ENCODE measurements around the gene TAF15. TPM values are rescaled to one million over a fixed set of nuclear protein-coding genes. Genes with fewer than 3 reads are reported as not detected.

The TAF15 gene
- total and polyA plus RNA-seq, 2 donors from 2014 or later = 66.3 to 149 TPM

DNA sequence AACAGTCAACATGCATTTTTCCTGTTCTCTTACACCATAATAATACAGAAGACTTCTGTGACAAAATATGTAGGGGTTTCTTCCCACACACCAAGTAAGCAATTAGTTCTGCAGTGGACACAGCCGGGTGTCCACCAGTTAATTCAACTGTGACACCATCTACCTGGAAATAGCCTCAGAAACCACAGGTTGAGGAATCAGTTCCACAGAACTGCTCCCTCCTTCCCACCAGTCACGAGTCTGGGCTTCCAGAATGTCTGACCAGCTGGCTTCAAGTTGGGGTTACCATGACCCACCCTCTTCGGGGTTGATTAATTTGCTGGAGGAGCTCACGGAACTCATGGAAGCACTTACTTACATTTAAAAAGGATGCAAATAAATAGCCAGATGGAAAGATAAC is 84.5 kb downstream of the TAF15 start:
- Histone ChIP-seq H3K9ac (ENCODE audit: low read length in 3 of 3) (no peak overlapping the region), H3K36me3 (ENCODE audit: control insufficient read depth in 2 of 3, insufficient read depth in 3 of 3, low read length in 3 of 3) (no peaks in the 10 kb centered on the region), H3K9me3 (ENCODE audit: control insufficient read depth in 2 of 3, insufficient read depth in 1 of 3, low read length in 3 of 3) (no peaks in the 10 kb centered on the region), H3K27ac (ENCODE audit: low read depth in 2 of 2, low read length in 2 of 2) (no peak overlapping the region), H3K4me3 (ENCODE audit: low read length in 3 of 3) (no peak overlapping the region), H3K27me3 (ENCODE audit: control insufficient read depth, insufficient read depth, low read length) (no peaks in the 10 kb centered on the region), H3K4me1 (ENCODE audit: control insufficient read depth in 2 of 3, insufficient read depth in 2 of 3, low read depth in 1 of 3, low read length in 3 of 3) (peaks cover under 1 to 4% (median 3%) of the 10 kb centered on the region in 3 donors)
- intact Hi-C loops (cut with DNase I) = no loop called here
- DNase-seq = no peak
- TF ChIP-seq, protein P1, sequence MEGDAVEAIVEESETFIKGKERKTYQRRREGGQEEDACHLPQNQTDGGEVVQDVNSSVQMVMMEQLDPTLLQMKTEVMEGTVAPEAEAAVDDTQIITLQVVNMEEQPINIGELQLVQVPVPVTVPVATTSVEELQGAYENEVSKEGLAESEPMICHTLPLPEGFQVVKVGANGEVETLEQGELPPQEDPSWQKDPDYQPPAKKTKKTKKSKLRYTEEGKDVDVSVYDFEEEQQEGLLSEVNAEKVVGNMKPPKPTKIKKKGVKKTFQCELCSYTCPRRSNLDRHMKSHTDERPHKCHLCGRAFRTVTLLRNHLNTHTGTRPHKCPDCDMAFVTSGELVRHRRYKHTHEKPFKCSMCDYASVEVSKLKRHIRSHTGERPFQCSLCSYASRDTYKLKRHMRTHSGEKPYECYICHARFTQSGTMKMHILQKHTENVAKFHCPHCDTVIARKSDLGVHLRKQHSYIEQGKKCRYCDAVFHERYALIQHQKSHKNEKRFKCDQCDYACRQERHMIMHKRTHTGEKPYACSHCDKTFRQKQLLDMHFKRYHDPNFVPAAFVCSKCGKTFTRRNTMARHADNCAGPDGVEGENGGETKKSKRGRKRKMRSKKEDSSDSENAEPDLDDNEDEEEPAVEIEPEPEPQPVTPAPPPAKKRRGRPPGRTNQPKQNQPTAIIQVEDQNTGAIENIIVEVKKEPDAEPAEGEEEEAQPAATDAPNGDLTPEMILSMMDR (IDR thresholded peaks at IDR 0.05; ENCODE audit: borderline replicate concordance, extremely low read depth, insufficient read depth) = no peak
- FAIRE-seq = no peak

DNA sequence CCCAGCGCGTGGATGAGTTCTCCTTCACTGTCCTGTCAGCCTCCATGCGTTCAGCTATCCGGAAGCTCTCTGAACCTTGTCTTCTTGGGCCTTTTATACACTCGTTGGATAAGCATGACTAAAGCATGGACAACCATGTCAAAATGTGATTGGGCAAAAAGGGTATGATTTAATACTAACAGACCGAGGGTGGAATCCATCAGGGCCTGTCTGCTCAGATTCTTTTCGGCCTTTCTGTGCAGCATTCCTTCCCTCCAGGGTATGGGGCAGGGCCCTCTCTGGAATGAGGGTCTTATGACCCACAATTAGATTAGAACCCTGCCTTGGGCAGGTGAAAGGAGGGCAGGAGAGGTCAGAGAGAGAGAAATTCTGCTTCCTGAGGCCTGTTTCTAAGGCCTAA is 84.9 kb downstream of the TAF15 start:
- DNase-seq = no peak
- H3K4me3 ChIP-seq (ENCODE audit: low read length in 3 of 3) = no peak overlapping the region
- TF ChIP-seq, protein P1 (IDR thresholded peaks at IDR 0.05; ENCODE audit: borderline replicate concordance, extremely low read depth, insufficient read depth) = no peak
- peaks cover 2 to 4% (median 3%) of the 10 kb centered on the region in 3 donors for H3K4me1 ChIP-seq (ENCODE audit: control insufficient read depth in 2 of 3, insufficient read depth in 2 of 3, low read depth in 1 of 3, low read length in 3 of 3)
- no peaks in the 10 kb centered on the region for H3K36me3 ChIP-seq (ENCODE audit: control insufficient read depth in 2 of 3, insufficient read depth in 3 of 3, low read length in 3 of 3)
- H3K27ac ChIP-seq (ENCODE audit: low read depth in 2 of 2, low read length in 2 of 2) = no peak overlapping the region
- no peak for FAIRE-seq
- H3K9ac ChIP-seq (ENCODE audit: low read length in 3 of 3) = no peak overlapping the region
- H3K27me3 ChIP-seq (ENCODE audit: control insufficient read depth, insufficient read depth, low read length) = no peaks in the 10 kb centered on the region
- no peaks in the 10 kb centered on the region for H3K9me3 ChIP-seq (ENCODE audit: control insufficient read depth in 2 of 3, insufficient read depth in 1 of 3, low read length in 3 of 3)
- intact Hi-C loops (cut with DNase I) = no loop called here

DNA sequence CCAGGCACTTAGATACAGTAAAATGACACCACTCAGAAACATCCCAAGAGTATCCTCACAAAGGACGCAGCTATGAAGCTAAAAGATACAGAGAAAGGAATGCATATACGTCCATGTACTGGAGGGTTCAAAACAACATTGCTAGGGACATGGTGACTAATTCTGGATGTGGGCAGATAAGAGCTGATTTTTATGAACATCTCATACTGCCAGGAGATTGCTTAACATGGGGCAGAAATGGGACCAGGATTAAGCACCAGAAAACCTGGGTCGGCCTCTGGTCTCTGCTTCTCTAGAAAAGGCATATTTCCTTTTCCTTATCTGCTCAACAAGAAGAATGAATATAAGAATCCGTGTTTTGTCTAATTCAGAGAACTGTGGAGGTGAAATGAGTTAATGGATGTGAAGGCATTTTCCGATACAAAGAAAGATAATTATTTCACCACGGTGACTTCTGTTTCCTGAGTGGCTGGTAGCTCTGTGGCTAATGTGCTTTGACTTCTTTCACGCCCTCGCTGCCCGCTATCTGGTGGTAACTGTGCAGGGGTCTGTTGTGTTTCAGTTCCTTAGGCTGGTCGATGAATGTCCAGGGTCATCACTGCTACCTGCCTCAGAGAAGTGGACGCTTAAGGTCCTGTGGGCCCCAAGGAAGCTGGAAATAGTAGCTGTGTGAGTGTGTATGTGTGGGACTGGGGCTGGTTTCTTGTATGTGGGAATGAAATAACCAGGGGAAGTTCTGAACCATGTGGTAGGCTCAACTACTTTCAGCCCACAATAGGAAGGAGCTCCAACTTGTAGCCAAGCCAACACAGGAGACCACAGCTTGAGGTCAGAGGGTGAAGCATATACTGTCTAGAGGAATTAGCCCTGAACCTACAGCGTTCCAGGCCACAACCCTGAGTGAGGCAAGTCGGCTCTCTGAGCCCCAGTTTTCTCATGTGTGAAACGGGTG is 86.6 kb downstream of the TAF15 start:
- TF ChIP-seq, protein P1 (IDR thresholded peaks at IDR 0.05; ENCODE audit: borderline replicate concordance, extremely low read depth, insufficient read depth) = no peak
- intact Hi-C loops (cut with DNase I) = no loop called here
- no peak for DNase-seq
- Histone ChIP-seq H3K9ac (ENCODE audit: low read length in 3 of 3) (no peak overlapping the region), H3K27me3 (ENCODE audit: control insufficient read depth, insufficient read depth, low read length) (no peaks in the 10 kb centered on the region), H3K36me3 (ENCODE audit: control insufficient read depth in 2 of 3, insufficient read depth in 3 of 3, low read length in 3 of 3) (no peaks in the 10 kb centered on the region), H3K27ac (ENCODE audit: low read depth in 2 of 2, low read length in 2 of 2) (no peak overlapping the region), H3K9me3 (ENCODE audit: control insufficient read depth in 2 of 3, insufficient read depth in 1 of 3, low read length in 3 of 3) (no peaks in the 10 kb centered on the region), H3K4me1 (ENCODE audit: control insufficient read depth in 2 of 3, insufficient read depth in 2 of 3, low read depth in 1 of 3, low read length in 3 of 3) (peaks cover 0 to 5% (median 3%) of the 10 kb centered on the region in 3 donors), H3K4me3 (ENCODE audit: low read length in 3 of 3) (no peak overlapping the region)
- no peak for FAIRE-seq

Other genes starting within 250 kb of the TAF15 start
- 0.09 TPM for gene SLFN14, start 248.7 kb upstream of the TAF15 start, total RNA-seq
- gene SLFN14, start 248.7 kb upstream of the TAF15 start, polyA plus RNA-seq (ENCODE audit: insufficient read depth, low read depth, low replicate concordance) = not detected
- gene PEX12, start 230.9 kb upstream of the TAF15 start, total RNA-seq = 6.5 TPM
- gene PEX12, start 230.9 kb upstream of the TAF15 start, polyA plus RNA-seq (ENCODE audit: insufficient read depth, low read depth, low replicate concordance) = 6.6 TPM
- gene AP2B1, start 222.2 kb upstream of the TAF15 start, total RNA-seq = 242 TPM
- gene AP2B1, start 222.2 kb upstream of the TAF15 start, polyA plus RNA-seq (ENCODE audit: insufficient read depth, low read depth, low replicate concordance) = 74.0 TPM
- 2.4 TPM for gene RASL10B, start 77.8 kb upstream of the TAF15 start, total RNA-seq
- 1.5 TPM for gene RASL10B, start 77.8 kb upstream of the TAF15 start, polyA plus RNA-seq (ENCODE audit: insufficient read depth, low read depth, low replicate concordance)
- gene GAS2L2, start 56.2 kb upstream of the TAF15 start, total RNA-seq = not detected
- gene GAS2L2, start 56.2 kb upstream of the TAF15 start, polyA plus RNA-seq (ENCODE audit: insufficient read depth, low read depth, low replicate concordance) = not detected
- gene C17orf50, start 48.6 kb upstream of the TAF15 start, total RNA-seq = not detected
- gene C17orf50, start 48.6 kb upstream of the TAF15 start, polyA plus RNA-seq (ENCODE audit: insufficient read depth, low read depth, low replicate concordance) = 0.41 TPM
- 4.5 TPM for gene MMP28, start 13.8 kb upstream of the TAF15 start, total RNA-seq
- gene MMP28, start 13.8 kb upstream of the TAF15 start, polyA plus RNA-seq (ENCODE audit: insufficient read depth, low read depth, low replicate concordance) = 10.3 TPM
- 0.16 TPM for gene HEATR9, start 59.4 kb downstream of the TAF15 start, total RNA-seq
- not detected for gene HEATR9, start 59.4 kb downstream of the TAF15 start, polyA plus RNA-seq (ENCODE audit: insufficient read depth, low read depth, low replicate concordance)
- 10.3 TPM for gene CCL5, start 70.9 kb downstream of the TAF15 start, total RNA-seq
- 4.2 TPM for gene CCL5, start 70.9 kb downstream of the TAF15 start, polyA plus RNA-seq (ENCODE audit: insufficient read depth, low read depth, low replicate concordance)
- gene RDM1, start 121.3 kb downstream of the TAF15 start, total RNA-seq = not detected
- 0.56 TPM for gene RDM1, start 121.3 kb downstream of the TAF15 start, polyA plus RNA-seq (ENCODE audit: insufficient read depth, low read depth, low replicate concordance)
- gene LYZL6, start 134.2 kb downstream of the TAF15 start, total RNA-seq = not detected
- gene LYZL6, start 134.2 kb downstream of the TAF15 start, polyA plus RNA-seq (ENCODE audit: insufficient read depth, low read depth, low replicate concordance) = not detected
- gene CCL16, start 172.0 kb downstream of the TAF15 start, total RNA-seq = 0.79 TPM
- not detected for gene CCL16, start 172.0 kb downstream of the TAF15 start, polyA plus RNA-seq (ENCODE audit: insufficient read depth, low read depth, low replicate concordance)
- 134 TPM for gene CCL14, start 177.2 kb downstream of the TAF15 start, total RNA-seq
- gene CCL14, start 177.2 kb downstream of the TAF15 start, polyA plus RNA-seq (ENCODE audit: insufficient read depth, low read depth, low replicate concordance) = 14.2 TPM
- 0.82 TPM for gene CCL15, start 192.1 kb downstream of the TAF15 start, total RNA-seq
- gene CCL15, start 192.1 kb downstream of the TAF15 start, polyA plus RNA-seq (ENCODE audit: insufficient read depth, low read depth, low replicate concordance) = 22.2 TPM
- 18.1 TPM for gene CCL23, start 208.5 kb downstream of the TAF15 start, total RNA-seq
- gene CCL23, start 208.5 kb downstream of the TAF15 start, polyA plus RNA-seq (ENCODE audit: insufficient read depth, low read depth, low replicate concordance) = 4.8 TPM

Data from kidney (tissue), 14 donors.